ENCODE results near the gene CWH43. TPM values are rescaled to one million over a fixed set of nuclear protein-coding genes. Genes with fewer than 3 reads are reported as not detected.

CWH43 gene
- total RNA-seq, 2 donors from 2014 or later, result 14.8 to 118 TPM

DNA sequence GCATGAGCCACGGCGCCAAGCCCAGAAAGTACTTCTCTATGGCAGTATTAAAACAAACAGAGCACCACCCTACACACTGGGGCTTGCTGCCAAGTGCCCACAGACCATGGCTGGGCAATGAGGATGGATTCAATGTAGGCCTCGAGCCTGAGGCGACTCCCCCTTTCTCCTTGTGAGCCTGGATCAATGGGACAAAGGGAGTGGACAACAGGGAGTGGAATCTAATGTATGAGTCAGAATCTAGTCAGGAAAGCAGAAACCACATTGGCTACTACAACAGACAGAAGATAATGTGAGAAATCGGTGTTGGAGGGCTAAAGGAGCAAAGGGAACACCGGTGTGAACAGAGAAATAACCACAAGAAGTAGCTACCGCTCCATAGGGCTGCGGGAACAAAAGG, 41.8 kb upstream of the CWH43 start:
- no peaks in the 10 kb centered on the region for H3K27me3 ChIP-seq (replicated peaks; ENCODE audit: insufficient read depth)
- H3K9me3 ChIP-seq, result no peaks in the 10 kb centered on the region
- no peaks in the 10 kb centered on the region for H3K36me3 ChIP-seq
- H3K4me1 ChIP-seq (replicated peaks), result no peaks in the 10 kb centered on the region
- no peak for DNase-seq (ENCODE audit: low spot score)
- intact Hi-C loops (cut with DNase I), result no loop called here
- H3K27ac ChIP-seq, result no peak overlapping the region
- WGBS, result 91% methylated on average over 8 of the region's 8 CpGs
- no peak overlapping the region for H3K4me3 ChIP-seq
- no peak for TF ChIP-seq POLR2A (IDR thresholded peaks at IDR 0.05)
- no peak for TF ChIP-seq POLR2AphosphoS5 (IDR thresholded peaks at IDR 0.05)
- no peak for TF ChIP-seq CTCF (IDR thresholded peaks at IDR 0.05)

- no peak overlapping the region for H3K27ac ChIP-seq
- H3K4me3 ChIP-seq, result no peak overlapping the region
- TF ChIP-seq CTCF (IDR thresholded peaks at IDR 0.05), result no peak
- TF ChIP-seq POLR2AphosphoS5 (IDR thresholded peaks at IDR 0.05), result no peak
- TF ChIP-seq POLR2A (IDR thresholded peaks at IDR 0.05), result no peak
- DNase-seq (ENCODE audit: low spot score), result no peak
- H3K27me3 ChIP-seq (replicated peaks; ENCODE audit: insufficient read depth), result no peaks in the 10 kb centered on the region
- no peaks in the 10 kb centered on the region for H3K4me1 ChIP-seq (replicated peaks)
- WGBS, result 73% methylated on average over 6 of the region's 6 CpGs
- intact Hi-C loops (cut with DNase I), result no loop called here
- no peaks in the 10 kb centered on the region for H3K36me3 ChIP-seq
- H3K9me3 ChIP-seq, result no peaks in the 10 kb centered on the region
Measured at GRCh38 chr4:48944756-48945241, 41.3 kb upstream of the CWH43 start.

DNA sequence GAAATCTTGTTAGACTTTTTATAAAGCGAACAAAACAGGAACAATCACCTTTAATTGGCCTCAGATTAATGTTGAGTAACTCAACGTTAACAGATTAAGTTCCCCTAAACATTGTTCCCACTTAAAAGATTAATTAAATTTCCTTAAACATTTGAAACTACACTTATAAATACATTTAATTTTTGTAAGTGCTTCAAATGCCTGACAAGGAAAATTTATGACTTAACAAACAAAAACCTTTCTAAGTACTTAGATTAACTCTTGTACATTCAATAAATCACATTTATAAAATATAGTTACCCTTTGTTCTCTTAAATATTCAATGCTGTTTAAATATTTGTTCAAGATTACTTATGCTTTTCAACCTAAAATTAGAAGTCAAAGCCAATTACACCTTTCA, 40.1 kb upstream of the CWH43 start:
- intact Hi-C loops (cut with DNase I), result no loop called here
- WGBS, result 35% methylated on average over 2 of the region's 2 CpGs
- H3K36me3 ChIP-seq, result no peaks in the 10 kb centered on the region
- no peaks in the 10 kb centered on the region for H3K4me1 ChIP-seq (replicated peaks)
- H3K27me3 ChIP-seq (replicated peaks; ENCODE audit: insufficient read depth), result no peaks in the 10 kb centered on the region
- TF ChIP-seq POLR2AphosphoS5 (IDR thresholded peaks at IDR 0.05), result no peak
- TF ChIP-seq CTCF (IDR thresholded peaks at IDR 0.05), result no peak
- TF ChIP-seq POLR2A (IDR thresholded peaks at IDR 0.05), result no peak
- H3K9me3 ChIP-seq, result no peaks in the 10 kb centered on the region
- no peak overlapping the region for H3K27ac ChIP-seq
- no peak overlapping the region for H3K4me3 ChIP-seq
- no peak for DNase-seq (ENCODE audit: low spot score)

DNA sequence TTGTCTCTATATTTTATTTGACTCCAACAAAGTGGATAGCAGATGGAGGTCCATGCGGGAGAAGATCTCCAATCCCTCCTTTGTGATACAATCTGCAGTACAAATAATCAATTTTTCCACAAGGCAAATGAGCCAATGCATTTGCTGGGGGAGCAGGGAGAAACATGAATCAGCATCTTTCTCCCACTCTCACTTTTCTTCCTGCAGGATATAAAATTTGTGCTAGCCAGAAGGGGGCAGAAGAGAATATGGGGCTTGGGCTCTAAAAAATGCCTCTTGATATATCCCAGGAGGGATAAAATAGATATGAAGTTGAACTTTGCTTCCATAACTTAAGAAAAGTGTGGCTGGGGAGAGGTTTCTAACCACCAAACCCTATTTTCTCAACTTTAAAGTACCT, 38.3 kb upstream of the CWH43 start:
- Histone ChIP-seq H3K9me3 (no peaks in the 10 kb centered on the region), H3K36me3 (no peaks in the 10 kb centered on the region), H3K27me3 (replicated peaks; ENCODE audit: insufficient read depth) (no peaks in the 10 kb centered on the region), H3K4me3 (no peak overlapping the region), H3K27ac (no peak overlapping the region), H3K4me1 (replicated peaks) (no peaks in the 10 kb centered on the region)
- TF ChIP-seq CTCF (IDR thresholded peaks at IDR 0.05) (no peak), POLR2A (IDR thresholded peaks at IDR 0.05) (no peak), POLR2AphosphoS5 (IDR thresholded peaks at IDR 0.05) (no peak)
- DNase-seq (ENCODE audit: low spot score), result no peak
- intact Hi-C loops (cut with DNase I), result no loop called here
- 86% methylated on average over 1 of the region's 1 CpG for WGBS

- TF ChIP-seq POLR2AphosphoS5 (IDR thresholded peaks at IDR 0.05), result no peak
- TF ChIP-seq POLR2A (IDR thresholded peaks at IDR 0.05), result no peak
- no peak for TF ChIP-seq CTCF (IDR thresholded peaks at IDR 0.05)
Measured at GRCh38 chr4:48949086-48949485, 37.0 kb upstream of the CWH43 start.

More at GRCh38 chr4:48949086-48949485, 37.0 kb upstream of the CWH43 start:
- Histone ChIP-seq H3K4me3 (no peak overlapping the region), H3K27ac (no peak overlapping the region), H3K9me3 (no peaks in the 10 kb centered on the region), H3K4me1 (replicated peaks) (no peaks in the 10 kb centered on the region), H3K27me3 (replicated peaks; ENCODE audit: insufficient read depth) (no peaks in the 10 kb centered on the region), H3K36me3 (no peaks in the 10 kb centered on the region)
- no peak for DNase-seq (ENCODE audit: low spot score)
- intact Hi-C loops (cut with DNase I), result no loop called here

Data from prostate gland (tissue), 2 donors.